Stimulated activated CD4-positive, alpha-beta T cell treated with anti-CD3 and anti-CD28 coated beads, Interleukin-2, amount 100 ng/mL, for 24 hours (primary cell): Measurements from ENCODE around the gene RAB7A.
"Not testable (repeated sequence)": the region's sequence is repeated elsewhere in the genome, so short reads cannot be mapped to it uniquely, and the experiment has no call there.

Experiments used
- DNase-seq, 2 donors: peaks; one replicate each; pipeline ENCODE4 v3.0.0-alpha.2; 2020

The RAB7A gene

GRCh38 chr3:128760881-128761280 lies 34.9 kb downstream of the RAB7A start:
- DNase-seq: no peak

- DNase-seq: no peak
Measured at GRCh38 chr3:128761392-128761791, 35.4 kb downstream of the RAB7A start.

- DNase-seq: peak; percentile 24 to 30
Measured at GRCh38 chr3:128763967-128764366, 38.0 kb downstream of the RAB7A start.

GRCh38 chr3:128764863-128765262 lies 38.9 kb downstream of the RAB7A start:
- DNase-seq: no peak

- no peak for DNase-seq
Measured at GRCh38 chr3:128767094-128767750, 41.2 kb downstream of the RAB7A start.

- no peak for DNase-seq
Measured at GRCh38 chr3:128768471-128768870, 42.5 kb downstream of the RAB7A start.

- DNase-seq: no peak
Measured at GRCh38 chr3:128770387-128770786, 44.4 kb downstream of the RAB7A start.

- not testable (repeated sequence) for DNase-seq
Measured at GRCh38 chr3:128773189-128773588, 47.2 kb downstream of the RAB7A start.

GRCh38 chr3:128773592-128773991 lies 47.6 kb downstream of the RAB7A start:
- DNase-seq: not testable (repeated sequence)

- no peak for DNase-seq
Measured at GRCh38 chr3:128775241-128775640, 49.3 kb downstream of the RAB7A start.

- no peak for DNase-seq
Measured at GRCh38 chr3:128775906-128776542, 50.0 kb downstream of the RAB7A start.

GRCh38 chr3:128780101-128780837 lies 54.3 kb downstream of the RAB7A start:
- no peak for DNase-seq

GRCh38 chr3:128781164-128781563 lies 55.2 kb downstream of the RAB7A start:
- DNase-seq: no peak

GRCh38 chr3:128782282-128783146 lies 56.5 kb downstream of the RAB7A start:
- DNase-seq: no peak

GRCh38 chr3:128783774-128784173 lies 57.8 kb downstream of the RAB7A start:
- no peak for DNase-seq

GRCh38 chr3:128784232-128784631 lies 58.2 kb downstream of the RAB7A start:
- peak; percentile 64 to 68 for DNase-seq

GRCh38 chr3:128784843-128785242 lies 58.9 kb downstream of the RAB7A start:
- DNase-seq: no peak

GRCh38 chr3:128786434-128787020 lies 60.5 kb downstream of the RAB7A start:
- no peak for DNase-seq

- peak; percentile 34 to 46 for DNase-seq
Measured at GRCh38 chr3:128787256-128788253, 61.6 kb downstream of the RAB7A start.

- peak; percentile 22 to 39 for DNase-seq
Measured at GRCh38 chr3:128788268-128788869, 62.4 kb downstream of the RAB7A start.
